GM21381 (cell line): Measurements from ENCODE around the gene ELFN2.

Experiments used
- ATAC-seq: cut with Tn5 transposase; IDR thresholded peaks from one replicate; pipeline ENCODE4 v1.9.1; 2021; ENCODE audit warnings: mild to moderate bottlenecking, moderate library complexity; ENCODE audit not compliant: unreplicated experiment

The ELFN2 gene

DNA sequence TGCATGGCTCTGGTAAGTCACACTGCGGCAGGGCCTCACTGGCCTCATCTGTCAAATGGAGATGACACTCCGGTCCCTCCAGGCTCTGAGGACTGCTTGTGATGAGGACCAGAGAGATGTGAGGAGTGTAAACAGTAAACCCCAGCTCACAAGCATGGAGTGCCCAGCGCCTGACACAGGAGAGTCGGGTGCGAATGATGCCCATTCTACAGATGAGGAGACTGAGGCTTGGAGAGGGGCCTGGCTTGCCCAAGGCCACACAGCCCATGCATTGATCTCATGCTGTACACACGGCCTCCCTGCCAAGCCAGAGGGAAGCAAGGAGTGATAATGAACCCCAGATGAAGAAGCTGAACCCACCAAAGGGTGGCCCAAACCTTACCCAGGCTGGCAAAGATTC lies 37.2 kb downstream of the ELFN2 start:
- ATAC-seq, result no peak

DNA sequence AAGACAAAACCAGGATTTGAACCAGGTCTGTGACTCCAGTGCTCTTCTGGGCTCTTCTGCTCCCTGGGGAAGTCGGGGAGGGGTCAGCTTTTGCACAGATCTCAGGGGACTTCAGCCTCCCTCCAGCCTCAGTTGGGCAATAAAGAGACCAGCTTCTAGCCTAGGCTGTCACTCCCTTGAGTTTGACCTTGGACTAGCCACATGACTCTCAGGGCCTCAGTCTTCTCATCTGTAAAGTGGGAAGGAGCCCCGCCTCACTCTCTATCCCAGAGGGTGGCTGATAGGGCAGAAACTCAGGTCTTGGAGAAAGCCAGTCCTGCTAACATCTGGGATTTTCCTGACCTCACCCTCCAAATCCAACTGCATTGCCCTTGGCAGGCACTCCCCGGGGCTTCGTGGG lies 38.7 kb downstream of the ELFN2 start:
- no peak for ATAC-seq

DNA sequence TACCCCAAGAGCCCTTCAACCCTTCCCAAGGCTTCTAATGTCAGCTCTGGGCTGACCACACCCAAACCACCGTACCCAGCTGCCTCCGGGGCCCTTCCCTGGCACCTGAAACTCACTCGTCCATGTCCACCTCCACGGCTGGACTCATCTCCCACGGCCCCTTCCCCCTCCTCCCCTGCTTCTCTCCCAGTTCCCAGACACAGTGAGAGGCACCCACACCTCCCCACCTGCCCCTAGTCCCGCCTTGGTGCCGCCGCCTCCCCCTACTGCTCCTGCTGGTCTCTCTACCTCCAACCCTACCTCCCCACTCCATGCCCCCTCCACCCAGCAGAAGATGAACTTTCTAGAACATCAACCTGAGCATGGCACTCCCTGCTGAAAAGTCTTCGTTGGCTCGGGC lies 39.5 kb downstream of the ELFN2 start:
- ATAC-seq, result no peak

DNA sequence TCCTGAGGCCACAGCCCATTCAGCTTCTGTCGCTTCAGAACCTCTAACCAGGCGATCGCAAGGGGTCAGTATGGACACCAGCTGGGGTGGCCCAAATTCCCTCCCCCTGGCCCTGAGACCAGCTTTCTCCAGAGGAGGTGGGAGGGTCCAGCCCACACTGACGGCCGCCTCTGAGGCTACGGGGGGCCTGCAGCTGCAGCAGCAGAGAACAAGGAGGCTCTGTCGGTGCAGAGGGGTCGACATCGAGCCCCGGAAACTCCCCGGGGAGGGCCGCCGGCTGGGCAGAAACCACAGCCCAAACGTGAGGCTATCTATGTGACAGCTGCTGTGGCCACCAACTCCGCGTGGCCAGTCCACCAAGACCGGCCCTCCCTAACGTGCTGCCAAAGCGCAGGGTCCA lies 40.8 kb downstream of the ELFN2 start:
- ATAC-seq, result no peak

DNA sequence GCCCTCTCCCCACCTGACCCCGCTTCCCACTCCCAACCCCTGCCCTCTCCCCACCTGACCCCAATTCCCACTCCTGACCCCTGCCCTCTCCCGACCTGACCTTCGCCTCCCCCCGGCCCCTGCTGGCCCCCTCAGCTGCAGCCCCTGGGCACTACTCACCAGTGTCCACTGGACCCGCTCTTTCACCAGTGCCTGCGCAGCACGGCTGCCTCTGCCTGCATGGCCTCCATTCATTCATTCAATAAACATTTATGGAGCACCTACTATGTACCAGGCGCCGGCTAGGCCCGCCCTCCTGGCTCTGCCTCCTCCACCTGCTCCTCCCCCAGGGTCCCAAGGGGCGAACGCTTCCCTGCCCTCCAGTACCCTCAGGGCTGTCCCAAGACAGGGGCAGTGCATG lies 42.6 kb downstream of the ELFN2 start:
- ATAC-seq, result no peak

DNA sequence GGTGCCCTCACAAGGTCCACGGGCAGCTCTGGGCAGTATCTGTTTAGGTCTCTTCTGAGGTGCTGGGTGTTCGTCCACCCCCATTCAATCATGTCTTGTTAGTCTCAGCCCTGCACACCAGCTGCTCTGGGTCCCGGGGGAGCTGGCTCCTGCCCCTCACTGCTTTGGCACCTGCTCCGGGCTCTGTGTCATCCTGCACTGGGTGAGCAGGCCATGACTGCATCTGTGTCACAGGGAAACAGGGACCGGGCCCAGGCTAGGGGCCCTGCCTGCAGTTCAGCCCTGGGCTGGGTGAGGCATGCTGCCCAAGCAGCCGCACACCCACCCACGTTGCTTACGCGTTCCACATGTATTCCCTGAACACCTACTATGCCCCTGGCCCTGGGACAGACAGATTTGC lies 43.9 kb downstream of the ELFN2 start:
- ATAC-seq, result no peak

DNA sequence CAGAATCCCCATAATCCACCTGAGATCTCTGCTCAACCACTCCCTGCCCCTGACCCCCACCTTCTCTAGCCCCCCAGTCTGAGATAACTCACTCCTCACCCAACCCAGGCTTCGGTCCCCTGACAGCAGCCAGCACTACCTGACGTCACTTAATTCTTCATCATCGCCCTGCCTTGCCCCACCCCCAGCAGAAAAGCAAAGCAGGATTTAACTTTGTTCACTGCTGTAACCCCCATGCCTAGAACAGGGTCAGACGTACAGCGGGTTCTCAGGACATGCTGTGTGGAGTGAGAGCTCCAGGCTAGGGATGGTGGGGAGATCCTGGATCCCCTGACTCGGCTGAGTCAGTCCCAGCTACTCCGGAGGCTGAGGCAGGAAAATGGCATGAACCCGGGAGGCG lies 45.8 kb downstream of the ELFN2 start:
- no peak for ATAC-seq

DNA sequence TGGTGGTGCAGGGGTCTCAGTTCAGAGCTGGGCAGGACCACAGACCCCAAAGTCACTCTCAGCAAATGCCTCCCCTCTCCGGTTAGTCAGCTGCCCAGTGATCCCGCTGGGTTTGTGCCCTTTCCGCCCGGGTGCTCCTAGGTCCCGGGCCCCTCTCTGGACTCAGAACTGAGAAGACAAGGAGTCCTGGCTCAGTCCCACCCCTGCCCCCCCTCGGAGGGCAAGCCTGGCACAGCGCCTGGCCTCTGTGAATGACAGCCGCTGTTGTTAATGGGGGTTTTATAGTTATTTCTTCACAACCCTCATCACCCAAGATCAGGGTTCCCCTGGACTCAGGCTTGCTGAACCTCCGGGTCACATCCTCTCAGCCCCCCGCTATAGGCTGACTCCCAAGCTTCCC lies 47.6 kb downstream of the ELFN2 start:
- ATAC-seq, result no peak

DNA sequence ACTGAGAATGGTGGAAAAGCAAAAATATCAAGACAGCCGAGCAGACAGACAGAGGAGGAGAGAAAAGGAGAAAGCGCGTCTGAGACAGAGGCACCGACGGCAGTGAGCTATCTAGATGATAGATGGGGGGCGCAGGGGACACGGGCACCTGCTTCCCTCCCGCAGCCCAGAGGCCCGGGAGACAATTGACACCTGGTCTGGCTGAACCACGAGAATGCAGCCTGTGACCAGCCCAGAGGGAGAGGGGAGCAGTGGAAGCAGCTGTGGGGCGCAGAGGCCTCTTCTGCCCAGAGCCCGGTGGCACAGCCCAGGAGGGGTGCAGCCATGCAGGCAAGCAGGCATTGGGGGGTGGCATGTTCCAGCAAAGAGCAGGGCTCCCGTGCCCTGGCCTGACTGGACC lies 48.2 kb downstream of the ELFN2 start:
- ATAC-seq, result no peak

DNA sequence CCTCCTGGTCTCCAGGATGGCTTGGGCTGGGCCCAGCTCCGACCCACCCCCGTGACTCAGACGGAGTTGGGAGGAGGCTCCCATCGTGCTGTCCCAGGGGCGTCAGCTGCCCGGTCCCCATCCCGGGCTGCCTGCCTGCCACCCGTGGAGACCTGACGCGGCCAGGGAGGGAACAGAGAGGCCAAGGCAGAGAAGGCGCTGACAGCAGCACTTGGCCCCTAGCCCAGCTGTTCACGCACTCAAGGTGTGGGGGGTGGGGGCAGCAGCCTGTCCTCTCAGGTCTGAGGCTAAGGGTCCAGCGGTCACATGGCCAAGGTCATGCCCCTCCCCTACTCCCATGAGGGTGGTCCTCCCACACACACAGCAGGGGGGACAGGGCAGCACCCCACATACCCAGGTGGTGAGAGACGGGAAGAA lies 48.6 kb downstream of the ELFN2 start:
- no peak for ATAC-seq

DNA sequence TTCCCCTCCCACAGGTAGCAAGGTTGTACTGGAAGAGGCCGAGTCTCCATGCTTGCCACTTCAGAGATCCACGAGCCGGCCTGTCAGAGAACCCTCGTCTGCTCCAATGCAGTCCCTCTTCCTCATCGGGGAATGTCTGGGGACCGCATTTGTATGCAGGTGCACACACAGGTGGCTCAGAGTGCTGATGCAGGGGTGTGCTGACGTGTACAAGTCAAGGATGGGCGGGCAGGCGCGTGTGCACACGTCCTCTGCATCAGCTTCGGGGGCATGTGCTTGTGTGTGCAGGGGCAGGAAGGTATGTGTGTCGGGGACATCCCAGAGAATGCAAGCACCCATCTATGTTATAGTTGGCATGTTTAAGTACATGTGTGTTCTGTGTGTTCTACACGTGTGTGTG lies 49.4 kb downstream of the ELFN2 start:
- no peak for ATAC-seq

DNA sequence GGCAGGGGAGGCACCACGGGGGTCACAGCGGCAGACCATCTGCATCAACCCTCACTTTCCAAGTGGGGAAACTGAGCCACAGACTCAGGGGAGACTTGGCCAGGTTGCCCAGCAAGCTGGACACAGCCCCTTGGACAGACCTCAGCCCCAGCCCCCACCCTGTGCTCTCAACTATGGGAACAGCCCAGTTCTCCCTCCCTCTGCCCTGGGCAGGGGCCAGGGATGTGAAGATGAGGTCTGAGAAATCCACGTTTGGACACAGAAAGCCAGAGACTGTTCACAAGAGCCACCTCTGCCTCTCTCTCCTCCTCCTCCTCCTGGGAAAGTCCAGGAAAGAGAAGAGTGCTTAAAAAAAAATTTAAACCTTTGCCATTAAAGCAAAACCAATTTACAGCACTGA lies 50.1 kb downstream of the ELFN2 start:
- ATAC-seq, result no peak

DNA sequence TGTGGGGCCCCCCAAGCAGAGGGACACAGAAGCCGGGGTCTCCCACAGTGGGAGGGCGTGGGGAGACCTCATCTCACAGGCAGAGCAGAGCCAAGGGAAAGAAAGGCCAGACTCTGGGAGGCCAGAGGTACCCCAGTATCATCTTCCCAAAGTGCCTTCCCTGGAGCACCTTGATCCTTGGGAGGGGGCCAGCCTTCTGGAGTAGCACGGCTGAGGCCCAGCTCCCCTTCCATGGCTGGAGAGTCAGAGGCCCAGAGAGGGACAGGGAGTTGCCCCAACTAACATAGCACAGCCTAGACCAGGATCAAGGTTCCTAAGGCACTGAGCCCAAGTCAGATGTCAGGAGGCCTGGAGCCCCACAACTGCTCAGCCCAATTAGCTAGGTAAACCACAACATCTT lies 50.6 kb downstream of the ELFN2 start:
- no peak for ATAC-seq

DNA sequence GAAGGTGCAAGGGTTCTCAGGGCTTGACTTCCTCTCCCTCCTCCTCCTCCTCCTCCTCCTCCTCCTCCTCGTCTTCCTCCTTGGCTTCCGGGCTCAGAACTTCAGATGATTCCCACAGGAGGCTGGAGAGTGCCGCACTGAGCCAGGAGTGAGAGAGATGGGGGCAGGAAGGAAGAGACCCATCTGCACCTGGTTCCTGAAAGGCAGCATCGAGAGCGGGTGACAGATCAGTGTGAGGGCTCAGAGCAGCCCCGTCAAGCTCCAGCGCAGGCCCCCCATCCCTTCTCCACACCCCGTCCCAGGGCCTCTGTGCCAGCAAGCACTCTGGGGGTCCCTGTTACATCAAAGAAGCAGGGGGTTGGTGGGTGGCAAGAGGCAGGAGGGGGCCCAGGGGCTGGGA lies 51.5 kb downstream of the ELFN2 start:
- ATAC-seq, result no peak

DNA sequence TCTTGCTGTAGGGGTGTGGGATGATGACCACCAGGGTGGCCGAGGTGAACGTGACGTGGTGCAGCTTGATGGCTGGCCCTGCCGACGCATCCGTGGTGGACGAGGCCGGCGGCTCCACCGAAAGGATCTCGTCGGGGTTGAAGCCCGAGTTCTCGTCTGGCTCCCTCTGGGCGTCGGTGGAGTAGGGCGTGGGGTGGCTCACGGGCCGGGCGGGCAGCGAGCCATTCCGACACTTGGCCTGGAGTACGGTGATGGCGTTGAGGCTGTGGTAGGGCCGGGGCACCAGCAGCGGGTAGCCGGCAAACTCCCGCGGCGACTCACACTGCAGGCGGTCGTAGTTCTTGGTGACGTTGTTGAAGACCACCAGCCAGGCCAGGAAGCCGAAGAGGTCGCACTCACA lies 52.7 kb downstream of the ELFN2 start:
- no peak for ATAC-seq

DNA sequence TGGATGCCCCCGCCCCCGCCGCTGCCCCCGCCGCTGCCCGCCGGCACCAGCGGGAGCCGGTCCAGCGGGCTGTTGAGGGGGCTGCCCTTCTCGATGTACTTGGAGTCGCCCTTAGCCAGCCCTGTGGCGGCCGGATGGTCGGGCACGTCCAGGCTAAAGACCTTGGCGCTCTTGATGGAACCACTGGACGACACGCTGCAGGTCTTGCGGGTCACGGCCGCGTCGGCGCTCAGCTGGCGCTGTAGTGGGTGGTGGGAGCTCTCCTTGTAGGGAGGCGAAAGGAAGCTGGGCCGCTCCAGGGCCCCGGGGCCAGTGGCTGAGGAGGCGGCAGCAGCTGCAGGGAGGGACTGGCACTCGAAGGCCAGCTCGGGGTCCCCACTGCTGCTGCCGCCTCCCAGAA lies 53.8 kb downstream of the ELFN2 start:
- no peak for ATAC-seq

DNA sequence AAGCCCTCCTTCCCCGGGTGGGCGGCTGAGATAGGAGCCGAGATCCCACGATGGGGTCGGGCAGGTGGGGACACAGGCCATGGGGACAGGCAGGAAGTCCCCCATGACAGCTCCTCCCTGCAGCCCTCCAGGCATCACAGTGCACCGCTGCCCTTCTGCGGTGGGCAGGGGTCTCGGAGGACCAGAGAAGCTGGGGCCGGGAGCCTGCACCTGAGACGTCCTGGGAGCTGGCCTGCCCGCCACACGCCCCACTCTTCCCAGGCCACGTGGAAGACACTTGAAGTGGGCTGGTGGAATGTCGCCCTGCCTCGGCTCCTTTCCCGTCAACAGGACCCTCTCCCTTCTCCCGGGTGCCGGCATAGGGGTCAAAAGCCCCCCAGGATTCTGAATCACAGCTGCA lies 55.4 kb downstream of the ELFN2 start:
- no peak for ATAC-seq

DNA sequence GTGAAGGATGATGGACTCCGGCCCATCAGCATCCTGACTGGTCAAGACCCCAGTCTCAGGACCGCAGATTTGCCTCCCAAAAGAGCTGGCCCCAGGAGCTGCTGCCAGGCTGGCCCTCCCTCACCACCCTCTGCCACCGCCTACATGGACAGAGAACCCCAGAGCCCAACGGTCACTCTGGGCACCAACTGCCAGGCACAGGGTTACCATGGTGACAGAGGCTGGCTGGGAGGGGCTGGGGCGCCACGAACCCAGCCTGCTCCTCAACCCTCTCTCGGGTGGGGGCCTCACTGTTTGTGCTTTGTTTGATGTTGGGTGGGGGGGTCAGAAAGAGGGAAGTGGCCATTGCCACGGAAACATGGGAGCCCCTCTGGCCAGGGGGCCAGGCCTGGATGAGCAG lies 55.8 kb downstream of the ELFN2 start:
- no peak for ATAC-seq

DNA sequence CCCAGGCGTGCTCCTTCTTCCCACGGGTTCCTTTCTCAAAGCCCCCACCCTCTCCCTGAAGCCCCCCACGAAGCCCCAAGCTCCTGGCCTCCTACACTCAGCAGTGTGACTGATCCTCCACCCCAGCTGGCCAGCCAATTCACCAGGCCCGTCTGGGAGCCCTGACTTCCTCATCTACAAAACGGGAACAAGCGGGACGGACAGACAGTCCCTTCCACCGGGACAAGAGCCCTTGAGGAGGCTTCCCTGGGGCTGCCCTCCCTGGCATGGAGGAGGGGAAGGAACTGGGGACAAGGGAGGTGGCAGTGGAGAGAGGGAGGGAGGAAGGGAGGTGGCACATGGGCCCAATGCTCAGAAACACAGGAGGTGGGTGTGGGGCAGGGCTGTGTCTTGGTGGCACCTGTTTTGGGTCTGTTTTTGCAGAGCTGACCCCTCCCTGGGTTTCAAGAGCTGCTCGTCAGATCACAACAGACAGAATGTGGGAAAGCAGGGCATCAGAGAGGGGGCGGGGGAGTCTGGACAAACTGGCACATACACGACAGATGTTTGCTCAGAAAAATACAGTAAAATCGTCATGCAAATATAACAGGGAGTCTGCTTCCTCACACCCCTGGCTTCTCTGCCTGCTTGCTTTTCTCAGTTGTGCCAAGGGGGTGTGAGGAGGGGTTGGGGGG lies 56.8 kb downstream of the ELFN2 start:
- ATAC-seq, result no peak

DNA sequence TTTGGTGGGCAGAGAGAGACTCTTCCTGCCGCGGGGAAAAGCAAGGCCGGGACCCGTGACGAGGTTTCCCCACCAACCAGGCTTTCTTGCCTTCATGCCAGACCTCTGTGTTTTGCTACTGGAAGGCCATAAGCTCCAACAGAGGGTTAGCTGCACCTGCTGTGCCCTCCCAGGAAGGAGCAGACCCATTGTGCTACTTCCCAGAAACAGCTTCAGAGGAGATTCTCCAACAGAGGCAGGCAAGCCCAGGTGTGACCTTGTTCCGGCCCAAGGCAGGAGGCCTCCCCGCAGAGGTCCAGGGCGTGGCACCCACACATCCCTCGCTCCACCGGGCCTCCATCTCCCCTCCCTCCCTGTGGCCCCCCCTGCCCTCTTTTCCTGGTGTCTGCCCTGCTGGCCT lies 57.8 kb downstream of the ELFN2 start:
- no peak for ATAC-seq

DNA sequence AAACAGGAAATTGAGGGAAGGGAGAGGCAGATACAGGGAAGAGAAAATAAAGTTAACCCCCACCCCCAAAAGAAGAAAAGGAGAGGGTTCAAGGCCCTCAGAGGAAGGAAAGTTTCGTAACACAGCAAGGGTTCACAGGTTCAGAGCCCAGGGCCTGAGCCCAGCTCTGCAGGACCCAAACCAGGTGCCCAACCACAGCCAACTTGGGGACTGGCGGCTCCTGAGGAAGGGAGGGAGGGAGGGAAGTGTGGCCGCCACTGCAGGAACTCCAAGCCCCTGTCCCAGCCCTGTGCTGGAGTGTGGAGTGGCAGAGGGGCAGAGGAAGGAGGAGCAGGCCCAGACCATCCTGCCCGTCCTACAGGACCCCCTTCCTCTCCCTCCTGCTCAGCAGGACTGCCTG lies 59.2 kb downstream of the ELFN2 start:
- ATAC-seq, result no peak

DNA sequence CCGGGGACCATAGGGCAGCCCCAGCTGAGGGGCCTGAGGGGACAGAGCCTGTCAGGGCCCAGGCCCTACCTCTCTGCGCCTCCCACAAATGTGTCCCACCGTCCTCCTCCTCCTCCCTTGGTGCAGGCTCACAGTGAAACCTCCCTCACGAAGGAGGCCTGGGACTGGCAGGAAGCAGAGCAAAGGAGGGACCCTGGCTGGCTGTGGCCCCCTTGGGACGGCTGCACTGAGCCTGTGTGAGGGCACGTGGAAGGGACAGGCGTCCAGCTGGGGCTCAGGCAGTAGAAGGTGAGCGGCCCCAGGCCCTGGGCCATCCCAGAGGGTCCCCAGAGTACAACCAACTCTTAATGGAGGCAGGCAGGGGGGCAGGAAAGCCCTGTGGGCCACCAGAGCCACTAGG lies 60.7 kb downstream of the ELFN2 start:
- no peak for ATAC-seq

DNA sequence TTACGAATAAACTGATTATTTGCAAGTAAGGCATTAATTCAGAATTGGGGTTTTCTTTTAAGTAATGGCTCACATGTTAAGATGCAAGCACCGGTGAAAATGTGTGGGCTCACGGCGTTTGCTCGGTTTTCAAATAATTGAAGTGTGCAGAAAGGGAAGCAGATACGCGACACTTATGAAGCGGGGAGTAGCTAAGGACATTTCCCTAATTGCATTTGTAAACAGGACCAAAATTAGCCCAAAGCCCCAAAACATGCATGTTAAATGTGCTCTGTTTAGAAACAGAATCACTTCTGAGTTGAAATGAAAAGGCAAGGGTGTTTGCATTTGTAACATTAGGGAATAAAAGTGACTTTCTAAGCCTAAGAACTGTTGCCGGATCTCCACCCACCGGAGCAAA lies 61.3 kb downstream of the ELFN2 start:
- ATAC-seq, result no peak
